GM18517 (cell line): Measurements from ENCODE around the gene PACSIN3.
"Not testable (repeated sequence)": the region's sequence is repeated elsewhere in the genome, so short reads cannot be mapped to it uniquely, and the experiment has no call there.

Experiments used
- ATAC-seq: cut with Tn5 transposase; IDR thresholded peaks from one replicate; pipeline ENCODE4 v1.9.1; 2021; ENCODE audit warnings: mild to moderate bottlenecking, moderate library complexity; ENCODE audit not compliant: unreplicated experiment

The PACSIN3 gene

DNA sequence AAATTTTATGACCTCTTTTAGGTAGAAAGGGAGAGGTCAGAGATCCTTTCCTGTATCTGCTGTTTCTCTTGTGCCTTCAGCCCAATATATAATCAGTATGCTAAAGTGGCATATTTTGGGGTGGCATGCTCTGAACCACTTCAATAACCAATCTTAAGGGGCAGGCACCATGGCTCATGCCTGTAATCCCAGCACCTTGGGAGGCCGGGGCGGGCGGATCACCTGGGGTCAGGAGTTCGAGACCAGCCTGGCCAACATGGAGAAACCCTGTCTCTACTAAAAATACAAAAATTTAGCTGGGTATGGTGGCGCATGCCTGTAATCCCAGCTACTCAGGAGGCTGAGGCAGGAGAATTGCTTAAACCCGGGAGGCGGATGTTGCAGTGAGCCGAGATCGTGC lies 11.9 kb upstream of the PACSIN3 start:
- ATAC-seq, result not testable (repeated sequence)

DNA sequence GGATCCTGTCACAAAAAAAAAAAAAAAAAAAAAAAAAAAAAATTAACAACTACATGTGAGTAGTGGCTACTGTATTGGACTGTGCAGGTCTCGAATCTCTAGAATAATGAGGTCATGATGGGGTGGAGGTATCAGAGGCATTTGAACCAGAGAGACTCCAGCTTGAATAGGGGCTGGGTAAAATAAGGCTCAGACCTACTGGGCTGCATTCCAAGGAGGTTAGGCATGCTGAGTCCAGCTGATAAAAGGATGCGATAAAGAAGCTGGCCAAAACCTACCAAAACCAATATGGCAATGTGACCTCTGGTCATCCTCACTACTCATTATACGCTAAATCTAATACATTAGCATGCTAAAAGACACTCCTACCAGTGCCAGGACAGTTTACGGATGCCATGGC lies 5.9 kb upstream of the PACSIN3 start:
- ATAC-seq, result no peak

DNA sequence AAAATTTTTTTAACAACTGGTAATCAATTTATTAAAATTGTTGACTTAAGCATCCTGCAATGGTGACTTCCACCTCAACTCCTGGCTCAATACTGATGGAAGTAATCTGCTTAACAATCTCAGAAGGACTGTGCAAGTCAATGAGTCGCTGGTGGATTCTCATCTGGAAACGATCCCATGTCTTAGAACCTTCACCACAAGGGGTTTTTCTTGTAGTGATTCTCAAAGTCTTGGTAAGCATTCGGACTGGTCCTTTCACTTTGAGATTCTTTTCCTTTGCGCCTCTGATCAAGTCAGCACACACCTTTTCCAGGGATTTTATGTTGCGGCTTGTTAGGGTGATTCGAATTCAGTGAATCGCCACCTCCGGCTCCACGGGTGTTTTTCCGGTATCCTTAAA lies 4.9 kb upstream of the PACSIN3 start:
- ATAC-seq, result not testable (repeated sequence)

- ATAC-seq, result no peak
Measured at GRCh38 chr11:47189100-47189834, 3.0 kb upstream of the PACSIN3 start.

DNA sequence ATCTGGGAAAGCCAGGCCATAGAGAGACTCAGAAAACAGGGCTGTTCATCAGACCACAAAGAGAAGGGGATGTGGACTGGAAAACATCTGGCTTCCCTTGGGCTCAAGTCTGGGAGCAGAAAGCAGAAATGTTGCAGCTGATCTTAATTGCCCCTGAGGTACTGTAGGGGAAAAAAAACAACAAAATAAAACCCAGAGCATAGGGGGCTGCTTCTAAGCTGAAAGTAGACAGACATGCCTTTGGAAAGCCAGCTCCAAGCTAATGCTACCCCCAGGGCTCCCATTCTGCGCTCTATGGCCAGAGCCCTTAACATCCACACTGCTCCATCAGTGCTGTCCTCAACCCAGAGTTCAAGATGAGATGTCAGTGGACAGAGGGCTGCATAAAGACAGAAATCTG lies 2.0 kb upstream of the PACSIN3 start:
- no peak for ATAC-seq

- no peak for ATAC-seq
Measured at GRCh38 chr11:47187723-47188122, 1.5 kb upstream of the PACSIN3 start.

DNA sequence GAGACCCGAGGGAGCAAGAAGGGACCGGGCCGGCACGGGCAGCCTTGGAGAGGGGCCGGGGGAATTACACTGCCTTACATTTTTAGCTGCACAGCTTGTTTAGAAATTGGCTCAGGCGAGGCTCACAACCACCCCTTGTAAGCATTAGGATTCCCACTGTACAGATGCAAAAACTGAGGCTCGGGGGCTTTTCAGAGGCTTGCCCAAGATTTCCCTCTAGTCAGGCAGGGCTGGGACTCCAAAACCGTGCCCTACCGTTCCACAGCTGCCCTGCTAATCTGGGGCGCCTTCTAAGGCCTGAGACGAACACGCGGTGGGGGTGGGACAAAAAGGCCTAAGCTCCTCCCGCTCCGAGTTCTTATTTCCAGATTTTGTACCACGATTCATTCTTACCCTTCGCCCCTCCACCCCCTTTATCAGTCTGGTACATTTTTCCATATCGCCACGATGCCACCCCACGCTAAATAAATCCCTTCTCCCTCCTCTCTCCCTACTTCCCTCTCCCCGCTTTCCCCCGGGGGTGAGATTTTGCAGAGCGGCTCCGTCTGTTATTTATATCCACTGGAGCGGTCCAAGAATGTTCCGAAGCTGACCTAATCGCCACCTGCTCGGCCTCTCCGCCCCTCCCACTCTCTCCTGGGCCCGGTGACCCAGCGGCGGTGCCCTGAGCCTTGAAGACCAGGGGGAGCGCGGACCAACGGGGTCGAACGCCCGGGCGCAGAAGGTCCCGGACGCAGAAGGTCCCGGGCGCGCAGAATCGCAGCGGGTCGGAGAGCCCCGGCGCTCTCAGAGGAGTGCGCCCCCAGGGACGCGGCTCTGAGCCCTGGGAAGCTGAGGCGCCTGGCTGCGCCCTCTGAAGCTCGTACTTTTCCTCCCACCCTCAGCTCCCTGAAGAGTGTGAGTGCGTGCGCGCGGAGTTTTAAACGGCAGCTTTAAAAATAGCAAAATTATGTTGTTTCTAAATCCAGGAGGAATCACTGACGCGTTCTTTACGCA lies 764 bp upstream of the PACSIN3 start:
- no peak for ATAC-seq

DNA sequence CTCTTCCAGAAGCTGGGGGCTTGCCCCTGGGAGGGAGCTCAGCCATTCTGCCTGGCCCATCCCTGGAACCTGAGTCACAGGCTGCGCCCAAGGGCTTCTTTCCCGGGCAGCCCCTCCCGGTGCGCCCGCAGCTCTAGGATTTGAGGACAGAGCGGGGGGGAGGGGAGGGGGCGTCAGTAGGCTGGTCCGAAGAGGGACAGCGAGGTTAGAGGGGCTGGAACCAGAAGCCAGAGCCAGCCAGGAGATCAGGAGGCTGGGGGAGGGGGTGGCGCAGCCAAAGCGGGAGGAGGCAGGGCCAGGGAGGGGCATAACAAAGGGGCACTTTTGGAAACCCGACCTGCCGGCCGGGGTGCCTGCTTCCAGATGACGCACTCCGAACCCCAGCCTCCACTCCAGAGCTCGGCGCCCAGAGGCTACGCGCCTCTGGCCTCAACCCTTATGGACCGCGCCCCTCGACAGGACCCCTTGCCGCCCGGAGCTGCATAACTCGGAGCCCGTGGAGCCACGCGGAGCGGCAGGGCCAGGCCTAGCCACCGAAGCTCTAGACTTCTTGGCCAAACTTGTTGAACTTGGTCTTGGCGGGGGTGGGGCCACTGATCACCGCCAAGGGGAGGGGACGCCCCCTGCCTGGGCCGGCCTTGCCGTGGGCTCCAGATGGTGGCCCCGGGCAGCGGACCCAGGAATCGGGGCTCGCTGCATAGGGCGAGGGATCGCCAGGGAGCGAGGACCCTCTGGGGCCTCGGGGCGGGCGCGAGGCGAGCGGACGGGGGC lies 744 bp downstream of the PACSIN3 start:
- no peak for ATAC-seq

- no peak for ATAC-seq
Measured at GRCh38 chr11:47184711-47185304, 1.4 kb downstream of the PACSIN3 start.

DNA sequence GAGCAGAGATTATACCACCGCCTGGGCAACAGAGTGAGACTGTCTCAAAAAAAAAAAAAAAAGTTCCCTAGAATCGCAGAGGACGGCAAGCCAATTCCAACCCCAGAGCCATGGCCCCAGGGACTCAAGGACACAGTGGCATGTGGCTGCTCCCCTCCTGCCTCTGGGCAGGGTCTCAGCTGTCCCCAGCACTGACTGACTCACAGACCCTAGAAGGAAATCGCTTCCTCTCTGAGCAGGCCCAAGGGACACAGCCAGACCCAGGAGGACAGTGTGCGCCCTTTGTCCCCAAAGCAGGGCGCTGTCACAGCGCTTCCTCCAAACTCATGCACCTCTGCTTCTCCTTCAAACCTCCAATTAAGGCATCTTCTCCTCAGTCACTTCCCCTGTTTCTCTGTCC lies 2.3 kb downstream of the PACSIN3 start:
- ATAC-seq, result no peak

DNA sequence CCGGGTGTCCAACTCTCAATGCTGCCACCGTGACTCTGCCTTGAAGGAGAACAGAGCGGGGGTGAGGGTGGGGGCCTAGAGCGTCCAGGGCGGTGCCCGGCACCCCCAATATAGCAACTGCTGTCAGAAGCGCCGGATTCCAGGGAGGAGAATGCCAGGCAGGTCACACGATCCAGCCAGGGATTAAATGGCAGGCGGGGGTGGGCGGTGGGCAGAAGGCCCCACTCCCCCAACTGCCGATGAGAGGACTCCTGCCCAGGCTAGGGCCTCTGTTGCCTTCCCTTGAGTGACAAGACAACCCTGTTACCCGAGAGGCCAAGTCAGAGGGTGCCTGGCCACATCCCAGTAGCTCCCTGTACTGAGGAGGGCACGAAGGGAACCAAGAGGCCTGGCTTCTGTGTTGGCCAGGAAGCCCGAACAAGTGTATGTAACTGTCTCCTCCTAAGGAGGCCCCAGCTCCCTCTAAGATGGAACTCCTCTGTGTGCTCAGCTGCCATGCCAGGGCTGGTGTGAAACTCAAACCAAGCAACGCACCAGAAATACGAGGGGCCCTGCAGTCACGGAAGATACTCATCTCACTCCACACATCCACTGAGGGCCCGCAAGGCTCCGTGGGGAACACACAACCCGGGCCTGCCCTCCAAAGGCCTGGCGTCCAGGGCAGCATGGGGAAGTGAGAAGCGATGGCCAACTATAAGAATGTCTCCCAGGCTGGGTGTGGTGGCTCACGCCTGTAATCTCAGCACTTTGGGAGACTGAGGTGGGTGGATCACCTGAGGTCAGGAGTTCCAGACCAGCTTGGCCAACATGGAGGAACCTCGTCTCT lies 3.0 kb downstream of the PACSIN3 start:
- no peak for ATAC-seq

GRCh38 chr11:47182380-47182779 lies 3.9 kb downstream of the PACSIN3 start:
- ATAC-seq, result no peak

DNA sequence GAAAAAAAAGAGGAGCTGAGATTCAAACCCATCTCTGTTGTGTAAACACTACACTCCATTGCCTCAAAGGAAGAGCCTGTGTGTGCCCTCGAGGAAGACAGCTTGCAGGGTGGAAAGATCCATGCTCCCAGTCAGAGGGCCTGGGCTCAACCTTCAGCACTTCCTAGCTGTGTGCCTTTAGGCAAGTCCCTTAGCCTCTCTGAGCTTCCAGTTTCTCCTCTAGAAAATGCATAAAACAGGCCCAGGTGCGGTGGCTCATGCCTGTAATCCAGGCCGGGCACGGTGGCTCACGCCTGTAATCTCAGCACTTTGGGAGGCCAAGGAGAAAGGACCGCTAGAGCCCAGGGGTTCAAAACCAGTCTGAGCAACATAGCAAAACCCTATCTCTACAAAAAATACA lies 5.0 kb downstream of the PACSIN3 start:
- ATAC-seq, result no peak

DNA sequence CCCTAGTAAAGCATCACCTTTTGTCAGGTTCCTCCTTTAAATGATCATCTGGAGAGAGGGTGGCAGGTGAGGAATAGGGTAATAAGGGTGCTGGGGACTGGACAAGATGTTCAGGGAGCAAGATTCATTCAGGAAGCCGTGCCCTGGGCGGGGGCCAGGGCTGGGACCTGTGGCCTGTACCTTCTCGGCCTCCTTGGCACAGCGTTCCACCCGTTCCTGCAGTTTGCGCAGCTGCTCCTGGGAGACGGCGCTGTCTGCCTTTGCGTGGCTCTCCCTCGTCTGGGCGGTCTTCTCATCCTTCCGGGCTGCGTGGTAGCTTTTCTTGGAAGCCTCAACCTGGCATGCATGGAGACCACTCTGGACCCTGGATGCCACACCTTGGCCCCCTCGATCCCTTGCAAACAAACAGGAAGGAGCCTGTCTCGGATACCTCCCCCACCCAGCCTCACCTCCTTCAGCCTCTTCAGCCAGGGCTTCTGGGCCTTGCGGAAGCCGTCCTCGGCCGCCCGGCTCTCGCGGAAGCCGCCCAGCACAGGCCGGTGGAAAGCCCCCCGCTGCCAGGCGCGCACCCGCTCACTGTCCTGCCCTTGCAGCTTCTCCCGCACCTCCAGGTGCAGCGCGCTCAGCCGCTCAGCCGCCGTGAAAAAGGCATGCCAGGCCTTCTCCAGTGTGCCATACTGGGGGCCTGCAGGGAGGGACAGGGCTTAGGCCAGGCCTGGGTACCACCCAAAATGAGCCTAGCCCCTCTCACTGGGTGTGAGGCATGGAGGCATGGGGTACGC lies 6.0 kb downstream of the PACSIN3 start:
- ATAC-seq, result no peak

DNA sequence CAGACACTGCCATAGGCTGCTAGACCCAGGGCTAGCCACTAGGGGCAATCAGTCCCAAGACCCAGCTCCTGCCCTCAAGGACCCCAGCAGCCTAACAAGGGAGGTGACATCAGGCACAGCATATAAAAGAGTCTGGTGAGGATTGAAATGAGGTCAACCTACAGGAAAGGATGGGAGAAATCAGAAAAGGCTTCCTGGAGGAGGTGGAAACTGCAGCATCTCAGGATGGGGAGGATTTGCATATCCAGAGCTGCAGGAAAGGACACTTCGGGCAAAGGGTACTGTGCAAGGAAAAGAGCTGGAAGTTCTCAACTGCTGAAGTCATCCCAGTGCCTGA lies 6.6 kb downstream of the PACSIN3 start:
- no peak for ATAC-seq

DNA sequence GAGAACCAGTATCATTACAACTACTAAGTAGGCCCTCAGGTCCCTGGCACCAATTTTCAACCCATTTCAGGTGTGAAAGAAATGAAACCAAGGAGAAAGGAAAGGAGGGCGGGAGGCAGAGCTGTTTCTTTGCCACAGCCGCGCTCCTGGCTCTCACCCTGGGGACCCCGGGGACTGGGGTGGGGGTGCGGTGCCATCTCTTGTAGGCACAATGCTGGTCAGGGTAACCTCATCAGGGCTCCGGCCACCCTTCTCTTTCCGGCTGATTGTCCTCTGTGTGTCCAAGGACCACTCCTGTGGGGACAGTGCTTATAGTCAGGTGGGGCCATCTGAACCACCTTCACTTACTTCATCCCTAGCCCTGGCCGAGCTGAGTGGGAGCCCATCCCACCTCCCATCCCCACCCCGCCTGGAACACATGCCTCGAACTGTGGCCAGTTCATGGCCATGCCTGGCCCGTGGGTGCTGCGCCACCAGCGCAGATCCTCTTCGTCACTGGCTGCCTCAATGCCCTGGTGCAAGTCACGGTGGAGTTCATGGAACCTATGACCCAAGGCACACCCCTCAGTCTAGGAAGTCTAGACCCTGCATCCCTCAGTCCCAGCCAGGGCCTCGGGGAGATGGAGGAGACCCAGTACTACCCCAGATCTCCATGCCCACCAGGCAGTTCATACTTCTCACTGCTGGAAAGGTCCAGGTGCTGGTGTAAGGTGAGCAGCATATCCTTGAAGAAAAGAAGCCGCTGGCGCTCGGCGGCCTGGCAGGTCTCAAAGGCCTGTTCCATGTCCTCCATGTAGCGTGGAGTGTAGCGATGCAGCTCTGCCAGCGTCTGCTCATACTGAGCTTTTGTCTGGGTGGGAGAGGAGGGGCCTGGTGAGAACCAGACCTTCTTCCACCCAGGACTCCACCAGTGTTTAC lies 7.2 kb downstream of the PACSIN3 start:
- no peak for ATAC-seq

GRCh38 chr11:47178316-47178715 lies 7.9 kb downstream of the PACSIN3 start:
- no peak for ATAC-seq

- ATAC-seq, result no peak
Measured at GRCh38 chr11:47177846-47178245, 8.4 kb downstream of the PACSIN3 start.
